Measurements from ENCODE around the gene AIP. TPM values are rescaled to one million over a fixed set of nuclear protein-coding genes. Genes with fewer than 3 reads are reported as not detected.

AIP gene
- total and polyA plus RNA-seq, 9 of the 15 experiments (the other 6 are each of a cell fraction or from before 2014, with no cell fraction given) = 5.2 to 92.5 (median 52.7) TPM

- Histone ChIP-seq H3K9ac (ENCODE audit: insufficient read depth in 1 of 2, low read depth in 2 of 2, low read length in 2 of 2) (no peak overlapping the region), H3K4me1 (replicated peaks in 1 of 2; ENCODE audit: control insufficient read depth in 2 of 2, insufficient read depth in 2 of 2, low read length in 2 of 2) (peaks cover 6 to 14% of the 10 kb centered on the region in 2 experiments; a peak in 4 of 5 replicates), H2AFZ (ENCODE audit: low read depth, low read length) (no peak overlapping the region), H3K9me3 (replicated peaks; ENCODE audit: control insufficient read depth, insufficient read depth, low read depth, low read length) (no peaks in the 10 kb centered on the region), H3K36me3 (ENCODE audit: control insufficient read depth, insufficient read depth, low read length) (no peaks in the 10 kb centered on the region), H3K4me2 (ENCODE audit: insufficient read depth, low read length) (no peak overlapping the region), H3K27me3 (ENCODE audit: control insufficient read depth in 2 of 2, insufficient read depth in 2 of 2, low read length in 2 of 2) (no peaks in the 10 kb centered on the region), H4K20me1 (replicated peaks; ENCODE audit: control insufficient read depth, insufficient read depth, low read length) (no peaks in the 10 kb centered on the region), H3K79me2 (ENCODE audit: control insufficient read depth, insufficient read depth, low read length) (no peaks in the 10 kb centered on the region), H3K4me3 (no peak overlapping the region), H3K9me1 (ENCODE audit: control insufficient read depth, insufficient read depth, low read length) (no peaks in the 10 kb centered on the region), H3K27ac (ENCODE audit: extremely low read depth, low read depth, low read length) (no peak overlapping the region)
- WGBS (ENCODE audit: insufficient coverage, low coverage, missing lambda C conversion rate) = 8% methylated on average over 1 of the region's 2 CpGs
- FAIRE-seq (no peak), DNase-seq (ENCODE audit: extremely low read depth in 1 of 4, low spot score in 3 of 4) (no peak), ATAC-seq (no peak)
- TF ChIP-seq NKRF (IDR thresholded peaks at IDR 0.05; ENCODE audit: borderline replicate concordance) (no peak), ZNF507 (tag; conservative IDR thresholded peaks at IDR 0.05) (no peak), BHLHE40 (IDR thresholded peaks at IDR 0.05; ENCODE audit: low read length) (no peak), RFX1 (IDR thresholded peaks at IDR 0.05) (no peak), DLX4 (CRISPR knock-in tag; IDR thresholded peaks at IDR 0.05) (no peak), CC2D1A (IDR thresholded peaks at IDR 0.05) (no peak), ILK (tag; IDR thresholded peaks at IDR 0.05; ENCODE audit: borderline replicate concordance, low read depth) (no peak), CEBPB (tag; IDR thresholded peaks at IDR 0.05) (no peak), SAFB2 (IDR thresholded peaks at IDR 0.05; ENCODE audit: borderline replicate concordance, low read depth, low read length, severe bottlenecking) (no peak), HDAC8 (tag; IDR thresholded peaks at IDR 0.05) (no peak), KLF1 (tag; IDR thresholded peaks at IDR 0.05) (no peak), SNAPC5 (CRISPR knock-in tag; IDR thresholded peaks at IDR 0.05) (no peak)
- in situ Hi-C loops (cut with MboI) (loop anchor here (25.0 kb wide), 1 partner anchor 1154 kb away; the partner anchor contains the start of gene GAL), intact Hi-C loops (cut with micrococcal nuclease) (no loop called here)
- BruUV-seq (replicated peaks) = no TSS peak
- CTCF ChIA-PET (ENCODE audit: low intra/inter-chr PET ratio) = no interaction called here
- POLR2A ChIA-PET = no interaction called here
Measured at GRCh38 chr11:67532889-67533288, 50.1 kb downstream of the AIP start.

Data from K562 (cell line).